ENCODE measurements around the gene MAP1B.
A peak's percentile ranks its signal among the peaks of the same experiment; 100 is the strongest.

Gene MAP1B

DNA sequence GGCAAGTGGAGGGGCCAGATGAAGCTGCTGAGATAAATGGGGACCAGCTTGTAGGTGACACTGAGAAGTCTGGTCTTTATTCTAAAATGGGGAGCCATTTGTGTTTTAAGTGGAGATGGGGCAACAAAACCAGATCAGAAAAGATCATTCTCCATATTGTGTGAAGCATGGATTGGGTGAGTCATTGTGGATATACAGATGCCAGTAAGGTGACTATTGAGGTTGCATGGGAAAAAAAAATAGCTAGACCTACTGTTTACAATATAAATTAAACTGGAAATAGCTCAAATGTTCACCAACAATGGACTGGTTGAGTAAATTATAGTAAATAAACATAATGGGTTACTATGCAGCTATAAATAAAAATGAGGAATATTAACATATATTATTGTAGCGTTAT is 5.4 kb upstream of the MAP1B start:
- no peak for DNase-seq

DNA sequence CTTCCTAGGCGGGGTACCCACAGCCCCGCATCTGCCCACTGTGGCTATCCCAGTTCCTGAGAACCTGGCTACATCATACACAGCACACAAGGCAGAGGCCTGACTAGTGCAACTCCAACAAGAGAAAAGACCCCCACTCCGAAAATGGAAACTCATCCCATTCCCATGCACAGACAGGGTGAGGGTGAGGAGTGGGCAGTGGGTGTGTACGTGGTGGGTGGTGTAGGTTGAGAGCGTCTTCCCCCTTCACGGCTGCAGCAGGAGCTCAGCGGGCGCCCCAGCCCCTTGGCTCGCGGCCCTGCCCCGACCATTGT is 501 bp upstream of the MAP1B start:
- DNase-seq = no peak

DNA sequence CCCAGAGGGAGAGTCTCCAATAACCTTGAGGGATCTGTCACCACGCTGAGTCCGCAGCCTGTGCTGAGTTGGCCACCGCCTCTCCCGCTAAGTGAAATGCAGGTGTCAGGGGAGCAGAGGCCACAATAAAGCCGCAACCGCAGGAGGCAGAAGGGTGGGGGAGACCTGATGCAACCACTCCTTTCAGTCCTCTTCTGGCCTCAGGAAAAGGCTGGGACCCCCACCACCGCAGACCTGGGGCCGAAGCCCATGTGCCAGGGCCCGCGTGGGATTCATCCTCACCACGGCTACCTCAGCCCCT is 576 bp downstream of the MAP1B start:
- no peak for DNase-seq

DNA sequence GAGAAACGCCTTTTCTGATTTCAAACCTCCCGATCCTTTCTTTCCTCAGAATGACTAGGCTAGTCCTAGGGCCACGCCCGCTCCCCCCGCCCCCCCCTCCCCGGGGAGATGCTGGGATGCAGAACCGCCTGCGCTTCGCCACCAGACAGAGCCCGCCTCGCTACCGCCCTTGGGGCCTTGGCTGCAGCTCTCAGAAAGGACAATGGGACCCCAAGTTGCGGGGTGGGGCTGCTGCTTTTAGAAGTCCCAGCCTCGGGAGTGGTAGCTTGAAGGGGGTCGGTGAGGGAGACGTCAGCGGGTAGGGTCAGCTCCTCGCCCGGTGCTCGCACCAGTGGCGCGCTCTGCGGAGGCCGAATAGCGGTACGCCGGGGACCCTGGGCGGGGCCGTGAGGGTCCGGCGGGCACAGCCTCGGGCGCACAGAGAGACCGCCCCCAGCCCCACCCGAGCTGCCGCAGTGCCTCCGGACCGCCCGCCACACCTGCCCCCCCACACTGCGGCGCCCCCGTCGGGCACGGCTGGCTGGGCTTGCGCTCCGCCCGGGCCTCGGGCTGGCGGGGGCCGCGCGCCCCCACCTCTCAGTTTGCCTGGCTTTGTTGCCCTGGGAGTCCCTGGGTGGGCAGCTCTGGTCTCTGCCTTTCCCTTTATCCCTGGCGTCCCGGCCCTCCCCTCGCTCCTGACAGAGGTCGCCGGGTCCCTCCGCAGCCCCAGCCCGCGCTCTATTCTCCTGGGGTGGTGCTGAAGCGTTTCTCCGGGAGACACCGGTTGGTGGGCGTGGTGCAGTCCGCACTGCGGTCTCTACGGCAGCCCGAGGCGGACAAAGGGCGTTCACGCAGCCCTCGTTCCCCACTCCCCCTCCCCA is 1.2 kb downstream of the MAP1B start:
- DNase-seq = peak; percentile 41

DNA sequence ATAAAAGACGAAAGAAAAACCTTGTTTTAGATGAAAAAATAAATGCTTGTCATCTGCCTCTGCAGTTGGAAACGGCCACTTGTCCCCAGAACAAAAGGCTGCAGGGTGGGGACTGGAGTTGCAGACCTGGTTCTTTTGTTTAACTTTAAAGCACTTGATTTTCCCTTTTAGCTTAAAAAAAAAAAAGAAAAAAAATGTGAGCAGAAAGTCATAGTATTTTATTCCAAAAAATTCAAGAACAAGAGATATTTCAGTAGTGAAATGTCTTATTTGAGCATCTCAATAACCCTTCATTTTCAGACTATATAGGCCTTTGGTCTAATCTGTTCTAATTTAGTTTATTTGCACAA is 1.8 kb downstream of the MAP1B start:
- no peak for DNase-seq

DNA sequence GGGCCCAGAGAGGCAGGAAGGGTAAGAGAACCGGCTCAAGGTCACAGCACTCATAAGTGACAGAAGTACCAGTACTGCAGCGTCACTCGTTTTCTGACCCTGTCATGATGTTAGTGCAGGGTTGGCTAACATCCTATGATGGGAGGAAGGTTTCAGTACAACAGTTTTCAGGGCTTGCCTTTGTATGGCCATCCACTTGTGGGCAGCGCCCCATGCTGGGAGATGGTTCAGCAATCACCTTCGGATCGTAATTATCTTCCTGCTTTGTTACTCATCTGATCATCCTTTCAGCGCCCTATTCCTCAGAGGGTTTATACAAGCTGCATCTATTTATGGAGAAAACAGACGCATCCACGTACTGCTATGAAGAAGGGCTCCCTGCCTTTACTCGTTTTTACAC is 2.4 kb downstream of the MAP1B start:
- no peak for DNase-seq

DNA sequence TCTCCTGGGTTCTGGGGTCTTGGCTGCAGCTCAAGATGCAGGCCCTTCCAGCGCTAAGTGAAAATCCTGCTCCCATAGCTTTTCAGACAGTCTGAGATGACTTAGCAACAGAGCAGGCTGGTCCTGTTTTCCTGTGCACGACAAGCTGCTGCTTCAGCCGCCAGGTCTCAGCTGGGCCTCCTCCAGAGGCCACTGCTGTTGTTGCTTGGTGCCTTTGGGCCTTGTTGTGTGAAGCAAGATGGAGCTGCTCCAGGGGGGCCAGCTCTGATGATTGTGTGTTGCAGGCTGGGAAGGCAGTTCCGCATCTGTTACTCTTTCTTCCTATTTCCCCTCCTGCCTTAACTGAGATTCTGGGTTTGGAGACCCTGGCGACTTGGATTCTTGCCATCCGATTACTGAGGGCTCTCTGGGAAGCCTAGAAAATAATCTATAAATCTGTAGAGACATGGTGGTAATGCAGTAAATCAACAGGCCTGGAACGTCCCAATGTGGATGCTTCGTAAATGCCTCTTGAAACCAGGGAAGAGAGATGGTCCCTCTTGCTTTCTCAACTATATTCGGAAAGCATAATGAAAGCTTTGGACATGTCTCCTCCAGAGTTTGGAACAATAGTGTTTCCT is 3.2 kb downstream of the MAP1B start:
- no peak for DNase-seq

DNA sequence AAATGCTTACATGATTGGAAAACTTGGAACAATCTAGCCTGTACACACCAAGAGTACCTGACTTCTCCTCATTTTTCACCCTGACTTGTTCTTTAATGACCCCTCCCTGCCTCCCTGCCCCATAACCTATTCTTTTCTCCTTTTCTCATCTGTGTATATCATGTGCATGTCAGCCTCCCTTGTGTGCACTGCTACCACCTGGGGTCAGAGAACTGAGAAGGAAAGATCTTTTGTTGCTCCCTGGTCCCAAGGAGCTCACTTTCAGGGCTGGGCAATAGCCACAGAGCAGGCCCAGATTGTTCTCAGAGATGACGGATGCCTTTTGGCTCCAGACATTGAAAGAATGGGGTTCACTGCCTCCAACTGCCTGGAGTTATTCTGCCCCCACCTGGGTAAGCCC is 5.1 kb downstream of the MAP1B start:
- no peak for DNase-seq

DNA sequence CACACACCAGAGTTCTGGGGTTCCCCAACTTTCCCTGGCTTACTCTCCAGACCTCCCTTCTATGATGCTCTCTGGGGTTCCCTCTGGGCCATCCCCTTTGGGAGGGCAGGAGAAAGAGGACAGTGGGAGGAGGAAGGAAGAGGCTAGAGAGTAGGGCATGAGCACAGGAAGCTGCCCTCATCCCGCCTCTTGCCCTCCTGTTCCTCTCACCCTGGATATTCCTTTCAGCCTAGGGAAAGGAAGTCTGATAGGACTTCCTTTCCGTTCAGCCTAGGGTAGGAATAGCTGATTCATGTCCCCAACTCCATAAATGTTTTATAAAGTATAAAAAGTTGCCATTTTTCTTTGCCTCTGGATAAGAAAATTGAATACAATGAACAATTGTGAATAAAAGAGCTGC is 7.4 kb downstream of the MAP1B start:
- no peak for DNase-seq

DNA sequence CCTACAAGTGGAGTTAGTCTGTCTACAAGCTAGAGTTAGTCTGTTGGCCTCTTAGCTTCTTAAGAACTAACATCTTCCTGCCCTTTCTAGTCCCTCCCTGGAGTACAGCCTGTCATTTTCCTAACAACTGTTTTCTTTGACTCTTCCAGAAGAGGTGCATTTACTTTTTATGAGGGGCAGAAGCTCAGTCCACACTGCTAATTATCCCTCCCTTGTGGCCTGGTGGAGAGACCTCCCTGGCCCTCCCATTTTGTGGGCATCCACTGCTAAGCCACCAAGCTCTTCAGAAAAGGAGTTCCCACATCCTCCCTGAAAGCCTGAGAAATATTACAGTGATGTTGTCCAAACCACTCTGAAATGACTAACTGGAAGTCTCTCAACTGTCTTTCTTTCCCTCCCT is 8.0 kb downstream of the MAP1B start:
- no peak for DNase-seq

DNA sequence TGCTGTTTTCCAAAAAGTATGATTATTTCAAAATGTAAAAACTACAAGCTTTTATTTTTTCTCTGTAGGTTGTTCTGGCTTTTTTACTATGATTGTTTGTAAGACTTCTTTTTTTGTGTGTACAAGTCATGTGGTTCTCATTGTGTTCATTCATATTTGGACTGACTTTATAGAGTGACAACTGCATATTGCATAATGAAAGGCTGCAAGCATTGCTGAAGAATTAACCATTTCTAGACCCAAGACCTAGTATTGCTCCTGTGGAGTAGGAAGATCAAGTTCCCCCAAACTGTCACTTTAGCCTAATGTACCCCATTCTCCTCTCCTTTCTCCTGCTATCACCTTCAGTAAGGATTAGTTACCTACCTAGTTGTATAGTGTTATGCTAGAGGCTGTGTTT is 10.0 kb downstream of the MAP1B start:
- DNase-seq = no peak

DNA sequence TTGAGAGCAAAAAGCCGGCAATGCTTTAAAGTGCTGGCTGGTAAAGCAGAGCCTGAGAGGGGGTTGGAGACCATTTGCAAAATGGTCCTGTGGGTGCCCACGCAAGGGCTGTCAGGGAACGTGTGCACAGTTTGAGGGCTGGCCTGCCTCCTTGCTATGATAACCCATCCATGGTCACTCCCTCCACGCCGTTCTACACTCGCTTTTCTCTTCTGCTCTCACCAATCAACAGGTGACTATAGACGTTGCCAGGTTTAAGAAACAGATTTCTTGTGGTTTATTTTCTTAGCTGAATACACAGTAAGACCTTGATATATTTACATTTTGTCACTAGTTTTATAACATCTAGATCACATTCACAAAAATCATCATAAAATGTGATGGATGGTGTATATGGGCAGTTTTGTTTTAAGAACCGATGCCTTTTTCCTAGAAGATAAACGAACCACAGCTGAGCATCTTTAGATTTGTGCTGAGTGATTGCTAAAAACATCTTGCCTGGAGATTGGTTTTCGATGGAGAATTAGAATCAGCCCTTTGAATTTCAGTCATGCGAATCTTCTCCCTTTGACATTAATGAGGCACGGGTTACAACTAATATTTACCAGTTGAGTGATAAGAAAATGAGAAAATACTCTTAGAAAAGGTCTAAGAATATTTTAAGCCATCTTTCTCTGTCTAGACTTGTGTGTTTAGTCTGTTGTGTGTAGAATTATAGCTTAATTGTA is 13.9 kb downstream of the MAP1B start:
- DNase-seq = no peak

DNA sequence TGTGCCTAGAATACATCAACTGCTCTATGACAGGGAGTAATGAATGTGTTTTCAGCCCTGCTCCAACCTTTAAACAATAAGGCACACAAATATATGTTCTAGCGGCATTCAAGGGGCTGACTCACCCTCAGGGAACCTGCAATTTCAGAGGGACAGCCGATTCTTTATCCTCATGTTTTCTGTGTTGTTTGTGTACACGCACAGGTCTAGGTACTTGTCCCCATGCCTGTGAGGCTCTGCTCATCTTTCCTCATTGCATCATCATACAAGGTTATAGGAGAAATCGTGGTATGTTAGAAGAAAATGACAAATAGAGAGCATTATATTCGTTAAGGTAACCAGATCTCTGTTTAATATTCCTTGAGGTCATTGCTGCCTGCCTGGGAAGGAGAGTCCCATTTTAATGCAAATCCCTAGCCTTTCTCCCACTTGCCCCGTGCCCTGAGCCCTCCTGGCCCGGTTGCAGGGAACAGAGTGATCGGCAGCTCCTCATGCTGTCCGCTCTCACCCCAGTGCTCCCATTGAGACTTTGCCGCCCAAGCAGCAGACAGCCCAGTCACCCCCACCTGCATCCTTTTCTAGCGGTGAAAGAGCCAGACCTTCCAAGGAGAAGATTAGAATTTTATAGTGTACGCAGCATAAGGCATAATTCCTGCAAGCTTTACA is 14.6 kb downstream of the MAP1B start:
- no peak for DNase-seq

DNA sequence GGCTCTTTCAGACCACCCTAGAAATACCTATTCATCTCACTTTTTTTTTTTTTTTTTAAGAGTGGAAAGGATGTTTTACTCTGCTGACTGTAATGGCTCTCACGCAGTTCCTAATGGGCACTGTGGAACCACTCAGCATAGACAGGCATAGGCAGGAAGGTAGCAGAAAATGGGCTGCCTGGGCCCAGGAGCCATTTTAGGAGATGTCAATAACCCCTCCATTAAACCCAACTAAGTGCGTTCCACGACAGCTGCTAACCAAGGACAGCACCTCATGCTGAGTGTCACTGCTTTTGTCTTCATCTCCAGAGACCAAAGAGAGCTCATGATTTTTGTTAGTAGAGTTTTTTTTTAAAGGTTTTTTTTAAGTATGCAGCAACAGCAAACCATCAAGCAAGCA is 15.3 kb downstream of the MAP1B start:
- no peak for DNase-seq

DNA sequence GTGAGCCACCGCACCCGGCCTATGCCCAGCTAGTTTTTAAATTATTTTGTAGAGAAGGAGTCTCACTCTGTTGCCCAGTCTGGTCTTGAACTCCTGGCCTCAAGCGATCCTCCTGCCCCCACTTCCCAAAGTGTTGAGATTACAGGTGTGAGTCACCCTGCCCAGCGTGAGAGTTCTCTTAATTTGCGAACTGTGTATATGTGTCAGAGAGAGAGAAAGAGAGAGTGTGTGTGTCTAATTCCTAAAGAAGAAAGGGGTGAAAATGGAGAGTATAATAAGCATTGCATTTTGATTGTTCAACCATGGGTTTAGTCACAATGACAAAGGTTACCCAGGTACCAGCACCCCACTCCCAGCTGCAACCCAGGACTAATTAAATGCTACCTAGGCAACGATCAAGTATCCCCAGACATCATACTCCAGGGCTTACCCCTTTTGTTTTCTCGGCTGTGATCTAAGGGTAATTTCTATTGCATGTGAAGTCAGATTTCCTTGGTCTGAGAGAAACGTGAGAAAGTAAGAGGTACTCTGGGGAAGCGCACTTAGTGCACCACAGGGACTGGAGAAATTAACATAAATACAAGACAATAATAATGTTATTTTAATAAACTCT is 16.6 kb downstream of the MAP1B start:
- no peak for DNase-seq

DNA sequence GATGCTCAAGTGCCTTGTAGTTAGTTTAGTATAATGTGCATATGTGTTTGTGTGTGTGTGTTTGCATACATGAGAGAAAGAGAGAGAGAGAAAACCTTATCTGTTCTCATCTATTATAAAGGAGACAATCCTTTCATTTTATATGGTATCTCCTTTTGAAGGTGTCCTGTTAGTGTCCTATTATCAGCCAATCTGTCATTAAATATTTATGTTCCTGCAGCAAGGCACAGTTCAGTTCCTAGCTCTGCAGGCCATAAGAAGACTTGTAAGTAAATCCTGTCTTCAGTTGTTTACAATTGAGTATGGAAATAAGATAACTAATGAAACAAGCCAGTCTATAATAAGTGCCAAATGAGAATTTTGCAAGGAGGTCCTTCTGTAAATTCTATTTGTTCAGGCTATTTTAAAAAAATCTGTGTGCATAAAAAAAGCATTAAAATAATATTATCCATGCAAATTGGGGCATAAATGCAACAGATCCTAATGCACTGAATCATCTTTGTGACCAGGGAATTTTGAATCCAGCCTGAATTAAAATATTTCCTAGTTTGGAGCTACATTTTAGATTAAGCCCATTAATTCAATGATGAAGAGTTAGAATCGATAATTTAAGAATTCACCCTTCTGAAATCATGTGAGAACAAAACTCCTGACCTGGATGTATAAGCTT is 18.1 kb downstream of the MAP1B start:
- DNase-seq = no peak

DNA sequence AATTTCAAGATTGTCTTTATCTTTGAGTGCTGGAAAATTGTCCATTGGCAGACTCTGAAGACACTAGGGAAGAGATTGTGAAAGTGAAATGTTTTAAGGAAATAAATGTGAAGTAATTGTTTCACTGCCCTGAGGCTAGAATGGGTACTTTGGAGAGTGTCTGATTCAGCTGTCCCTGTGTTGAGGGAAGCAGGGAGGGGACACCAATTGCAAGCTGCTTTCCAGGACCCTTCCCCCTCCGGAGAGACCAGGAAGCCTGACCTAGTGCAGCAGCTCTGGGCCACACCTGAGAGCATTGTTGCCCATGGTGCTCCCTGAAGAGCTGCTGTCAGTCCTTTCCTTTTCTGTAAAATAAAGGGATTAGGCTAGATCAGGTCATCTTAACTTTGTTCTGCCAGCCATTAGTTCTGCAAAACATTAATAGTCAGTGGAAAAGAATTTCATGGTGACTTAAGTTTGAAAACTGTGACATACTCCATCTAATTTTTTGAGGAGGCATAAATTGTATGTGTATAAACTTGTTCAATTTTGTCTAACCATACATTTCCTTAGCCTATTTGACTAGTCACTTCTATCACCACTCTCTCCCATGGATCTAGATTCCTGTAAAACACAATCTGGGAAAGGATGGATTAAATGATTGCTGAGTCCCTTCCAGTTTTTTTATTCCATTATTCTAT is 18.8 kb downstream of the MAP1B start:
- DNase-seq = no peak

DNA sequence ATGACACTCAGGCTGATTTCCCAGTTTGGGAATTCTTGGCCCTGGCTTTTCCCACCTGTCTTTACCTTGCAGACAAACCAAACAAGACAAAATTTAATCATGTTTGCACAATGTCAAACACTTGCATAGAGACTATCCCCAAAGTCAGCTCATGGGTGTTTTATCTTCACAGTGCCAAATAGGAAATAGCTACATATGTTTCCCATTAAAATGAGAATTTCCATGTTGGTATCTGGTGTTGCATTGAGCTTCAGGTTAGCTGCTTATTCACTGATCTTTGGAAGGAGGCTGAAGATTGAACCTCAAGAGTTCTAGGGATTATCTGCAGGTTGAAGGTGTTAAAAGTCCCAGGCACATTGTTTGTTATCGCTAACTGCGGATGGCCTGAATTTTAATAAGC is 19.5 kb downstream of the MAP1B start:
- no peak for DNase-seq

DNA sequence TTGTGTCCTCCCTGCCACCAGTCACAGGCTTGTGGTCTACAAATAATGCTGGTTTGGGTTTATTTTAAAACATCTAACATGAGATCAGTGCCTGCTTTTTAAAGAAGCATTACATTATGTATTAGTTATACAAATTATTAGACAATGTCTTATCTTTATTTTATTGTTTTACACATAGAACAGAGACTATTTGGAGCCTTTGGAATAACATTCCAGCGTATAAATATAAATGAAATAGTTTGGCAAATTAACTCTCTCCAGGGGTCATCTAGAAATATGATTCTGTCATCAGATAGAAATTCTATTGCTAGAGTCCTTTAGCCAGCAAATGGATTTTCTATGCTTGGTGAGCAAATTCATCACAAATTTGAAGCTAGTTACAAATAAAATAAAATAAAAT is 22.4 kb downstream of the MAP1B start:
- DNase-seq = no peak

DNA sequence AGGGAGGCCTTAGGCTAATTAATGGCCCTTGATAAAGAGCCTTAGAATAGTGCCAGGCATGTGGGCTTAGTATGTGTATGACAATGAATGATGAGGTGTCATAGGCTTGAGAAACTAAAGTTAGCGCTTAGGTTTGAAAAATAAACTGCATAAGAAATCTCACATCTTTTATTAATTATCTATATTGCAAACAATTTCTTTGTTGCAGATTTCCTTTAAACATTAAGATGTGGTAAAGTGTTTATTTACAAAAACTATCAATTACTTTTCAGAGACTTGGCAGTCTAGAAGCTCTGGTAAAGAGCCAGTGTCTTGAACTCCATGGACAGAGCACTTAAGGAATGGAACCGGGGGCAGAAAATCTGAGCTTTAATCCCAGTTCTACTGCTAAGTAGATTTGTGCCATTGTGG is 23.1 kb downstream of the MAP1B start:
- DNase-seq = no peak

DNA sequence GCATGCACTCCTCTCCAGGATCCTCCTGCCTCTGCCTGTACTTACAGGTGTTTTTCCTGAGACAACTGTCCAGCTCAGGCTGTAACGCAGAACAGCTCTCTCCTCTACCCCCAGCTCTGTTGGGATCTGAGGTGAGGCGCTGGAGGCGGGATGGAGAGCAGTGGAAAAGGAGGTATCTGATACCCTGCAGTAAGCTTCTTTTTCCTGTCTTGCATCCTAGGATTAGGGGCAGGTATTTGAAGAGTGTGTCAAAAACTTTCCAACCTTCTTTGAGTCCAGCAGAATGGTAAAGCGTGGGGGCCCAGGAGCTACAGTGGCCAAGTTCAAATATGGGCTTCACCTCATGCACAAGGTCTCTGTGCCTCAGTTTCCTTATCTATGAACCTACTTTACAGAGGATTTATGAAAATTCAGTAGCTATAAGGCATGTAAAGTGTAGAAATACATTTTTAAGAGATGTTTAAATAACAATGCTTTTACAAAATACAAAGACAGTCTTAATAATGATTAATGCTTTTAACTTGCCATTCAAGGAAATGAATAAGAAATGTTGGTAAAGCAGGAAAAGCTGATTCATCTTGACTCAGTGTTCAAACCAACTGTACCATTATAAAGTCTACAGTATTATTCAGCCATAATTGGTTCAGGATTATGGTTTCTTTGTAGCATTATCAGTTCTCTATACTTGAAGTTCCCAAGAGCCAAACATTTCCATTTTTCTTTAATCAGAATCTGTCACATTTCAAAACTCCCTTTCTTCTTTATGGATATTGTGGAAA is 26.1 kb downstream of the MAP1B start:
- DNase-seq = no peak
